Dermis microvascular lymphatic vessel endothelial cell (primary cell): Measurements from ENCODE around the gene TTC5. TPM values are rescaled to one million over a fixed set of nuclear protein-coding genes. Genes with fewer than 3 reads are reported as not detected.
A peak's percentile ranks its signal among the peaks of the same experiment; 100 is the strongest.
"Not testable (repeated sequence)": the region's sequence is repeated elsewhere in the genome, so short reads cannot be mapped to it uniquely, and the experiment has no call there.

ENCODE experiments used
- DNase-seq, 2 donors: peaks; one replicate each; pipeline versions ENCODE4 v3.0.0 to v3.0.0-alpha.2; 2010; ENCODE audit warnings: low read depth in 2 of 2
- total RNA-seq: library from RNA; depleted of rRNA; stranded (reverse); fragments of >200 nt; gene quantifications from 2 replicates; pipeline ENCODE4 v1.2.1, GENCODE V29; 2014

TTC5 gene, protein sequence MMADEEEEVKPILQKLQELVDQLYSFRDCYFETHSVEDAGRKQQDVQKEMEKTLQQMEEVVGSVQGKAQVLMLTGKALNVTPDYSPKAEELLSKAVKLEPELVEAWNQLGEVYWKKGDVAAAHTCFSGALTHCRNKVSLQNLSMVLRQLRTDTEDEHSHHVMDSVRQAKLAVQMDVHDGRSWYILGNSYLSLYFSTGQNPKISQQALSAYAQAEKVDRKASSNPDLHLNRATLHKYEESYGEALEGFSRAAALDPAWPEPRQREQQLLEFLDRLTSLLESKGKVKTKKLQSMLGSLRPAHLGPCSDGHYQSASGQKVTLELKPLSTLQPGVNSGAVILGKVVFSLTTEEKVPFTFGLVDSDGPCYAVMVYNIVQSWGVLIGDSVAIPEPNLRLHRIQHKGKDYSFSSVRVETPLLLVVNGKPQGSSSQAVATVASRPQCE
- 14.4 and 15.8 TPM in 2 replicates for total RNA-seq

DNA sequence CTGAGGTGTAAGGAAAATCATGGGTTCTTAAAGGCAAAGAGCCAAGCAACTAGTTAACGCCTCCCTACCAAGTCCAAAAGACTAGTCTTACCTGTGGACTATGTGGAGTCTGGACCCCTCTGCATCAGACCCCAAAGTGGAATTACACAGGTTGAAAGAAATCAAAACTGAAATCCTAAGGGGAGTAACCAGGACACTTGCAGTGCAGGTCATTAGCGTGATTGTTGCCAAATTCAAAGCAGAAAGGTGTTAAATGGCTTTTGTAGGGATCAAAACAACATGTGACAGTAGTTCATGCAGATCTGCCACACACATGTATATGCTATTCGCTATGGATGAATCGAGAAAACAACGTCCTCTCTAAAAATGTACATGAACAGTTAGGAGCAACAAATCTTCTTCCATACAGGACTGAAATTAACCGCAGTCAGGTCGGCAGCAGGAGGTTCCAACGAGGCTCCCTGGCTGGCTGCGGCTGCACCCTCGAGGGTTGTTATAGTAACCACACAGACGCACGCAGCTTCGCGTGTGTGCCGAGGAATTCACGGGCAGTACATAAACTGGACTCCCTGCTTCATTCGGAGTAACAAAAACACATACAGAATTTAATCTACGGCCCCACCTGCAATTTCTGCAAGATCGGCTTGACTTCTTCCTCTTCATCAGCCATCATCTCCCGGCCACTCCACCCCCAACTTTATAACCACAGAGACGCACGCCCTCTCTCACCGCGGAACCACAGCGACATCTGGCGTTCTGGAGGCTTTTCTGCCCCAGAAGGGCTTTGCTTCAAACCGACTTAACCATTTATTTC is at the start of gene TTC5:
Gene TTC5, minus strand, starts transcription at position 687 of the 814 bp plus-strand sequence. Its CDS starts 14 bp downstream, at position 673.
- peak; percentile 88 to 92 for DNase-seq

DNA sequence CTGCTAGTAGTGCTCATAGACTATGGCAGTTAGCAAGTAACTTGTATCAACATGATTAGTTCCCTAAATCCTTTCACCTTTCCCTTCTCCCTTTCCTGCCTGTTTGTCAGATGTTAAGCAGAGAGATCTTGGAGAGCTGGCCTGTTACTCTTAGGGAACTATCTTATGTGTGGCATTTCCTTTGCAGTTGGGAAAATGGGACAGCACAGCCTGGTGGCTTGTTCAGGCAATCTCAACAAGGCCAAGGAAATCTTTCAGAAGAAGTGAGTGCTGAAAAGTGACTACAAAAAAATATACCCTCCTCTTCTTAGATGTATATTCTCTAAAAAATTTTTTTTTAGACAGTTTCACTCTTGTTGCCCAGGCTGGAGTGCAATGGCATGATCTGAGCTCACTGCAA is 45.1 kb upstream of the TTC5 start:
- DNase-seq: peak in 1 of 2 donors; percentile 31

DNA sequence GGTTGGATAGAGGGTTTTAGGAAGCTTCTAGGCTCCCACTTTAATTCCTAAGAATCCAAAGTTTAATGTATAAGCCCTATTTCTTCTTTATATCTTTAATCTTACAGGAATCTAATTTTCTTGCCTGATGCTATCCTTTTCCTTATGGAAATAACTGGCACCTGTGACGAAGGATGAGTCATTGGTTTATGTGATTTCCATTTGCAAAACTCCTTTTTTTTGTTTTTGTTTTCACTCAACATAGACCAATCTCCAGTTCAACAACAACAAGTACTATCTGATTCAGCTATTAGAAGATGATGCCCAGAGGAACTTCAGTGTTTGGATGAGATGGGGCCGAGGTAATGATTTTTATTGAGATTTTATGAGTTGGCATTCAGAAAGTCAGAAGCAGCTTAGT is 44.5 kb upstream of the TTC5 start:
- DNase-seq: peak in 1 of 2 donors; percentile 38

DNA sequence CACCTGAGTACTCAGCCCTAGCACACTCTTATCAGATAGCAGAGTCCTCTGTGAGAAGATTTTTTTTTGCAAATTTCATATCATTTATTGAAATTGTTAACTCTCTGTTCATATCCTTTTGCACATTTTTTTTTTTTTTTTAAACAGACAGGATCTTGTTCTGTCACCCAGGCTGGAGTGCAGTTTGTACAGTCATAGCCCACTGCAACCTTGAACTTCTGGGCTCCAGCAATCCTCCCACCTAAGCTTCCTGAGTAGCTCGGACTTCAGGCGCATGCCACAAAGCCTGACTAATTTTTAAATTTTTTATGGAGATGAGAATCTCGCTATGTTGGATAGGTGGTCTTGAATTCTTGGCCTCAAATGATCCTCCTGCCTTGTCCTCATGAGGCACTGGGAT is 42.0 kb upstream of the TTC5 start:
- DNase-seq: no peak

DNA sequence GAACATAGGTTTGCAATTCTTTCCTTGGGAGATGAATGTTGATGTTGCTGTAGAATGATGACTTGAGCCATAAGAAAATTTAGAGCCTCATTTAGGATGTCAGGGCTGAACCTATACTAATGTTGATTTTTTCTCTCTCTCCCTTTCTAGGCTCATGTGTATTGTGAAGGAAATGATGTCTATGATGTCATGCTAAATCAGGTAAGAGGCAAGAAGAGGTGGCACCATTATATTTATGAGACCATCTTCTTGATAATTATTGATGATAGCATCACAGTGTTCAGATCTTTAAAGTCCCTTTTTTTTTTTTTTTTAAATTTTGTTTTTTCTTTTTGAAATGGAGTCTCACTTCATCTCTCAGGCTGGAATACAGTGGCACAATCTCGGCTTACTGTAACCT is 41.0 kb upstream of the TTC5 start:
- DNase-seq: no peak

DNA sequence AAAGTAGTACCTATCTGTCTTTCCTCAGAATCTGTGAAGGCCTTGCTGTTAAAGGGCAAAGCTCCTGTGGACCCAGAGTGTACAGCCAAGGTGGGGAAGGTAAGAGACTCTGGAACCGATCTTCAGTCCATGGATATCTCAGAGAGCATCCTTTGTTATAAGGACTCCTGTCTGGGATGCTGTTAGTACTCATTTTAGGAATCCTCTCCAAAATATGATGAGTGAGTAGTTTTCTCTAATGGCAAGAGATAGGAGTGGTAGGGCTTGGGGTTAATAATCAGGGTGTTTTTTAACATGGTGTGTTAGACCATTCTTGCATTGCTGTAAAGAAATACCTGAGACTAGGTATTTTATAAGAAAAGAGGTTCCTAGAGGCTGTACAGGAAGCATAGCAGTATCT is 39.6 kb upstream of the TTC5 start:
- no peak for DNase-seq

DNA sequence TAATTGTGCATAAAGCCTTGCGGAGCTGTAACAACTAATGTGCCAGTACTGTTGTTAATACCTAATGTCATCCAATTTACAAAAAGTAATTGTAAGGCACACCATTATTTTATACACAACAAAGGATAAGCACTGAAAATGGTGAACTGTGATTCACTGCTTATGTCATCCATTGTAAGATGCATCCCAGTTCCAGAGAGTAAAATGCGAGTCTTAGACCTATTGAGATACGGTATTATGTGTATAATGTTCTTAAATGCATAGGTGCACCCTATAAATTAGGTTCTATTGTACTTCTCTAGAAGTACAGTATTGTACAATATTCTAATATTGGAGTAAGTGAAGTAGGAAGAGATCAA is 38.1 kb upstream of the TTC5 start:
- DNase-seq: peak in 1 of 2 donors; percentile 46

DNA sequence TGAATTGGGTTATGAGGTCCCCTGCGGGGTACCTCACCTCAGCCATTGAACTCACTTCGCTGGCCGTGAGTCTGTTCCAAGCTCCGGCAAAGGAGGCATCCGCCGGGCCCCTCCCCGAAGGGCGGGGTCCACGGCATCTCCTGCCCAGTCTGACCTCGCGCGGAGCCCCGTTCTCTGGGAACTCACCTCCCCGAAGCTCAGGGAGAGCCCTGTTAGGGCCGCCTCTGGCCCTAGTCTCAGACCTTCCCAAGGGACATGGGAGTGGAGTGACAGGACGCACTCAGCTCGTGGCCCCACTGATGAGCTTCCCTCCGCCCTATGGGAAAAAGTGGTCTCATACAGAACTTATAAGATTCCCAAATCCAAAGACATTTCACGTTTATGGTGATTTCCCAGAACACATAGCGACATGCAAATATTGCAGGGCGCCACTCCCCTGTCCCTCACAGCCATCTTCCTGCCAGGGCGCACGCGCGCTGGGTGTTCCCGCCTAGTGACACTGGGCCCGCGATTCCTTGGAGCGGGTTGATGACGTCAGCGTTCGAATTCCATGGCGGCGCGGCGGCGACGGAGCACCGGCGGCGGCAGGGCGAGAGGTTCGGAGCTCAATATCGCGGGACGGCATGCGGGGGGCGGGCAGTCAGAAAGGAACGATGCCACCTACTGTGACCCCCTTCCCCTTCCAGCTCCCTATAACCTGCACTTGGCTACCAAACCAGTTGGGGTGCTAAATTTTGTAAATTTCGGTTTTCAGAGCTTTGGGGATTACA is 37.5 kb upstream of the TTC5 start, which contains the start of gene PARP2:
Gene PARP2, plus strand, starts transcription at position 544 of the 770 bp plus-strand sequence. Its CDS starts 7 bp downstream, at position 551.
- DNase-seq: peak; percentile 98 to 99

DNA sequence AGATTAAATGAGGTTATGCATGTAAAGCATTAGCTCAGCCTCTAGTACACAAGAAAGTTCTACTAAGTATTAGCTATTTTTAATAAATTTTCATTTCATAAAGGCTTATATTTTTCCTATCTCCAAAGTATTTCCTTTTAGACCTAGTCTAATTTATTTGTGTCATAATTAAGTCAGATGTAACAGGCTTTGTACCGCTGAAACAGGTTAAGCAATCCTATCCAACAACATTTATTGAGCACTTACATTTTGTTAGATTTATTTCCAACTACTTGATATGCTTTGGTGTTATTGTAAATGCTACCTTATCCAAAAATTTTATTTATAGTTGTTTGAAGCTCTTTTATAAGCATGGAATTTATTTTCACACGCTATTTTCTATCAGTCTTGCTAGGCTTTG is 35.9 kb upstream of the TTC5 start:
- no peak for DNase-seq

DNA sequence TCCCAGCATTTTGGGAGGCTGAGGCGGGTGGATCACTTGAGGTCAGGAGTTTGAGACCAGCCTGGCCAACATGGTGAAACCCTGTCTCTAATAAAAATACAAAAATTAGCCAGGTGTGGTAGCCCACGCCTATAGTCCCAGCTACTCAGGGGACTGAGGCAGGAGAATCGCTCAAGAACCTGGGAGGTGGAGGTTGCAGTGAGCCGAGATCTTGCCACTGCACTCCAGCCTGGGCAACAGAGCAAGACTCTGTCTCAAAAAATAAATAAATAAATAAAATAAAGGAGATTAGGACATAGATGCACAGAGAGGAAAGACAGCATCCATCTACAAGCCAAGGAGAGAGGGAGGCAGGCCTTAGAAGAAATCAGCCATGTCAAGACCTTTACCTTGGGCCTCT is 35.3 kb upstream of the TTC5 start:
- not testable (repeated sequence) for DNase-seq

DNA sequence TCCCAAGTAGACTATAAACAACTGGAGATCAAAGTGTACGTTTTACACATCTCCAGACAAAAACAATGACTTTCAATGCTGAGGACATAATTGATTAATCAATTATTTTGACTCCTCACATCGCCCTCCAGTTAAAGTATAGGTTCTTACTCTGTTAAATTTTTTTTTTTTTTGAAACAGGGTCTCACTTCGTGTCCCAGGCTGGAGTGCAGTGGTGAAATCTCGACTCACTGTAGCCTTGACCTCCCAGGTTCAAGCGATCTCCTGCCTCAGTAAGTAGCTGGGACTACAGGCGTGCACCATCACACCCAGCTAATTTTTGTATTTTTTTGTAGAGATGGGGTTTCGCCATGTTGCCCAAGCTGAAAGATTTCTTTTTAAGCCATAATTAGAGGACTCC is 28.3 kb upstream of the TTC5 start:
- no peak for DNase-seq

DNA sequence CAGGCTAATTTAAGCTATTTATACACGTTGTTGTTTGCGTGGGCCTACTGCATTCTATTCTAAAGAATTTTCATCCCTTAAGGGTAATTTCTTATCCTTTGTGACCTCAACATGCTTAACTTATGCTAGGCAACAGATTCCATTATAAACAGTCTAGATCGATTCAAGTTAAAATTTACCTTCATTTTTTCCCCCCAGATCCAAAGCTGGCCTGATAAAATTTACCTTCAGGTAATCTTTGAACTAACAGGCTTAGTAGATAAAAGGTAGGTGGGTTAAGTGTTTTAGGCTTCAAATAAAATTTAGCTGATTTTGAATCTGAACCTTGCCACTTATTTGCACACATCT is 27.7 kb upstream of the TTC5 start:
- DNase-seq: no peak

DNA sequence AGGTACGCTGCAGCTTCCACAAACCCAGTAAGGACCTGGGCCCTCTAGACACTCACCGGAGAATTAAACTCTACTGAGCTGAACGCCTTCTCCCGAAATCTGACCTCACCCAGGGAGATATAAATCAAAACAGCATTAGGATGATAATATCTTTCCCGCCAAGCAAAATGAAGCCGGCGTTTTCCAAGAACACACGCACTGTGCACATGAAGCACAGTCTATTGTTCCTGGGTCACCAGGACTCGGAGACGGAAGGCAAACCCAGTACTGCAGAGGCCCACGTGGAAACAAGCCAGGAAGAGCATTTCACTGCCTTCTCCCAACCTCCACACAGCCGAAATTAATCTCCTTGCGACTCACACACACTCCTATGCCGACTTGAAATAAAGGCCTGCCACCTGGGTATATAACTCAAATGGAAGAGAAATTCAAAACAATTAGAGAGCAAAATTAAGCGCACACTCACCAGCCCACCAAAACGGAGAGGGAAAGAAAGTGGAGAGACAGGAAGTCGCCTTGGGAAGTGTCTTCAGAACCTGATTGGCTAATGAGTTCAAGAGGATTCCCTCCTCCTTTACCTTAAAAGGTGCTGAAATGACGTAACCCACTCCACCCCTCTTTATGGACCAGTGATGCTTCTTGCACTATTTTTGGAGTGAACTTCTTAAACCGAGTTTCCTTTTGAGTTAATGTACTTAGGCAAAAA is 27.2 kb upstream of the TTC5 start, which contains the start of gene CCNB1IP1:
Gene CCNB1IP1, minus strand, starts transcription at position 492 of the 706 bp plus-strand sequence. CDS start 16,756 bp downstream, outside the sequence.
- peak; percentile 41 to 88 for DNase-seq

DNA sequence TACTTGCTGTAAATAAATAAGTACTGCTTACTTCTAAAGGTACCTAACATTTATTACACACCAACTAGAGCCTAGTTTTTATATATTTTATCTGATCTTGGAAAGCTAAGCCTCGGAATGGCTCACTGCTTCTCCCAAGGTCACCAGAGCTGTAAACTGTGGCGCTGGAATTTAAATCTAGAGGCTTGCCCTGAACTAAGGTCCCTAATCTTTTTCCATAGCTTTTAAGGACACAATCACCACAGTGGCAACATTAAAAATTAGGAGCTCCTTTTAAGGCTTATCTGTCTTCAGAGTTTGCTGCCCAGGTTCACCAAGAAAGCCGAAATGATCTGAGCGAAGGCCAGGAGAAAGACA is 26.7 kb upstream of the TTC5 start:
- peak in 1 of 2 donors; percentile 19 for DNase-seq

DNA sequence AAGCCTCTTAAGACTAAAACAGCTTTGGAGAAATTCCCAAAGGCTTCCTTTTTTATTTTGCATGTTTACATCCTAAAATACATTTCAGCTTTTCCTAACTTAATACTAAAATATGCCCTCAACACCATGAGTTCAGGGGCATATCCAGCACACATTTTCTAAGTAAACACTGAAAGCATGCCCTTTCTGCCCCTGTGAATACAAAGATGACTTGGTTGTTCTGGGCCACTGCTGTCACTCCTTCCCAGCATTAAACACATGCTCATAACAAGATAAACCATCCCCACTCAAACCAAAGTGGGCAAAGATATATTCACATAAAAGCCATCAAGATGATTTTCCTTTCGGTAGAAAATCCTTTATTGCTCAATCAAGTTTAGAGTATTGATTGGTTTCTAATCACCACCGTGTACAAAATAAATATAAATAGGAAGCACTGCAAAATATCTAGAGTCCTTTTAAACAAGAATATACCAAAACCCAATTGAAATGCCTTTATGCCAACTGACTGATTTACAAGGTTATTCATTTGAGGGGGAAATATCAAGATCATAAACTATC is 25.4 kb upstream of the TTC5 start:
- DNase-seq: no peak

DNA sequence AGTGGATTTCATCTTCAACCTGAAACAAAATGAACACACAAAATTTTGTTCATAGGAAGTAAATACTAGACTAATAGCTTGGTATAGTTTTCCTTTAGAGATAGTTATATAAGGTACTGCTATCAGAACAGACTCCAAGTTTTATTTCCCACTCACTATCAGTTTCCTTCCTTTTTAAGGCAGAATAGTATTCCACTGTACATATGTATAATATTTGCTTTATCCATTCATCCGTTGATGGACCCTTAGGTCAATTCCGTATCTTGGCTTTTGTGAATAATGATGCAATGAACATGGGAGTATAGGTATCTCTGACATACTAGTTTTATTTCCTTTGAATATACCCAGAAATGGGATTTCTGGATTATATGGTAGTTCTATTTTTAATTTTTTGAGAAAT is 23.6 kb upstream of the TTC5 start:
- DNase-seq: no peak

DNA sequence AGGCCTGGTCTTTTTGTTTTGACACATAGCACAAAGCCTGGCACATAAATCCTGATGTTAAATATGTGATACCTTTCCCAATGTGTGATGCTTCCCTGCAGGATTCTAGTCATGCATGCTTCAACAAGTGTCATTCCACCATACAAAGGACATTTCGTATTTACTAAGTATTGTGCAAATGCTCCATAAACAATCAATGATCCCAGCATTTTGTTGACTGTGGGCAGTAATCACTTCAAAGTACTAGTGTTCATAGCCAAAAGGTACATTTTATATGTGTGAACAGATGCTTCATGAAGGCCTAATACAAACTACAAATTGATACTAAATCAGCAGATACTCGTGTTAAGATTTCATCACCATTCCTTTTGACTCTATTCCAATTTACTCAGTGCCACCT is 23.0 kb upstream of the TTC5 start:
- DNase-seq: no peak

DNA sequence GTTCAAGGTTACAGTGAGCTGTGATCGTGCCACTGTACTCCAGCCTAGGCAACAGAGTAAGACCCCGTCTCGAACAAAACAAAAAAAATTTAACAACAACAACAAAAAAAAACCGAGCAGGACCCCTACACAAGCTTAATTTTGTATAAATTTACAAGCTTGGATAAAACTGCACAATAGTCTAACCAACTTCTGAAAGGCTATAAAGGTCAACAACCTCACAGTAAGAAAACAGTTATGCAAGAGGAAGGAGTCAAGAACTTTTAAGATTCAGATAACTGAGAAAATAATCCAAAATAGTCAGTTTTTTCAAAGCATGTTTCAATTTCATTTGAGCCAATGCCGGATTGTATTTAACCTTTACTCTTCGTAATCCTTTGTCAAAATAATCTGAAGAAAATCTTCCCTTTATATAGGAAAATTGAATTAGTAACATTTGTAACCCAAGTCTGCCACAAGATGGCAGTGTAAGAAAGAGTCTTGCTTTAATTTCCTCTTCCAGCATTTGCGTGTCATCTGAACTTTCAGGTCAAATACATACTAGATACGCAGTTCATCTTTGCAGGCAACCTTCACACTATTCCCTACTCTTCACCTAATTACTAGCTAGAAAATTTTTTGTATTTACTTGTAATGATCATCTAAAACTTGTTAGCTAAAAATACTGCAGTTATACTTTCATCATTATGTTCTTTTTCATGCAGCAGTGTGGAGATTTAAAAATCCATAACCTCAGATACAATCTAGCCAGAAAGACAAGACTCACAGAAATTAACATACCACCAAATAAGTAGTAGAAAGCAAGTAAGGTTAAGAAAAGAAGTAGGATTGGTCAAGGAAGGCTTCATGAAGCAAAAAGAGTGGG is 21.5 kb upstream of the TTC5 start:
- peak; percentile 69 to 77 for DNase-seq

DNA sequence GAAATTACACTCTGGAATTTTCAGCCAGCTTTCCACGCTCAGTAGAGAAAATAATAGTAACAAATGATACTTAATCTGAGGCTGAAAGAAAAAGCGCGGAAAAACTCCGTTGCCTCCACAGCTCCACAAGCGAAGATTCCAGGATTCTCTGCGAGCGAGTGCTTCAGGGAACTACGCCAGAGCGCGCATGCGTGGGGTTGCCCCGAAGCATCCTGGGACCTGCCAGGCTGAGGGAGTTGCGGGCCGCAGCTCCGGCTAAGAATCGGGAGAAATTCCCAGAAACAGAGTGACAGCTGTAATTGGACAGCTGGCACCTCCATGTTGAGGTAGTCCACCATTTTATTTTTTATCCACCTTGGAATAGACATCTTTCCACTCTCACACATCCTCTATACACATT is 12.0 kb upstream of the TTC5 start:
- DNase-seq: no peak

DNA sequence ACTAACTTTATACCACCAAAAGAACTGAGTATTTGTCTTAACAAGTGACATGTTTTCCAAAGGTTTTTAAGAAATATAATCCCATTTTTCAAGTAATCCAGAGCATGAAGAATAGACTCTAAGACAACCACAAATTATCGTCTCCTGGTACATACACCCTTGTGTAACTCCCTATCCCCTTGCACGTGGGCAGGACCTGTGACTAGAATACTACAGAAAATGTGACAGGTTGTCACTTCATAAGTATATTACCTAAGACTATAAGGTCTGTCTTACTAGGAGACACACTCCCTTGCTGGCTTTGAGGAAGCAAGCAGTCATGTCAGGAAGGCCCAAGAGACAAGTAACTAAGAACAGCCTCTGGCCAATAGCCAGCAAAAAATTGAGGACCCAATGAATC is 8.3 kb upstream of the TTC5 start:
- DNase-seq: no peak
